GM23338 (cell line): ENCODE results near the gene RAB3IL1. TPM values are rescaled to one million over a fixed set of nuclear protein-coding genes. Genes with fewer than 3 reads are reported as not detected.

Experiments
- EZH2 ChIP-seq: fragments of 200-600 bp; sonication (generic); IDR thresholded peaks from one replicate; pipeline ENCODE4 v1.8.0; 2017; ENCODE audit warnings: antibody characterized with exemption, mild to moderate bottlenecking, low read depth; ENCODE audit not compliant: unreplicated experiment
- EZH2phosphoT487 ChIP-seq: fragments of 200-600 bp; sonication (generic); IDR thresholded peaks from one replicate; pipeline ENCODE4 v1.8.1; 2018; ENCODE audit warnings: antibody characterized with exemption; ENCODE audit not compliant: unreplicated experiment
- NANOG ChIP-seq: IDR thresholded peaks from 2 replicates; pipeline ENCODE4 v1.6.1; 2016; ENCODE audit warnings: antibody characterized with exemption, borderline replicate concordance
- ZNF331 ChIP-seq: fragments of 250-450 bp; sonication (Bioruptor Pico); IDR thresholded peaks from 2 replicates; pipeline ENCODE4 v1.5.0; 2020; ENCODE audit warnings: low read depth, mild to moderate bottlenecking, moderate library complexity
- polyA plus RNA-seq: library from polyadenylated mRNA; unstranded; fragments of >200 nt; fragmentation: Nextera tagmentation; extraction: Ambion mirVana; gene quantifications from 2 replicates; pipeline ENCODE4 v1.2.1, GENCODE V29; 2016
- total RNA-seq: library from RNA; depleted of rRNA; stranded (reverse); fragments of >200 nt; shearing (Covaris generic); gene quantifications from 2 replicates; pipeline ENCODE4 v1.2.3, GENCODE V29; 2014
- TF ChIP-seq, protein P1 (sequence below): fragments of 250-450 bp; sonication (Bioruptor Pico); IDR thresholded peaks from 2 replicates; pipeline ENCODE4 v1.5.0; 2020; ENCODE audit warnings: mild to moderate bottlenecking, moderate library complexity
- TF ChIP-seq, protein P2 (sequence below): IDR thresholded peaks from one replicate; pipeline ENCODE4 v1.6.1; 2018; ENCODE audit warnings: antibody characterized with exemption; ENCODE audit not compliant: unreplicated experiment

The RAB3IL1 gene
- total and polyA plus RNA-seq, 2 experiments from 2014 or later, result 2.7 to 3.4 TPM

DNA sequence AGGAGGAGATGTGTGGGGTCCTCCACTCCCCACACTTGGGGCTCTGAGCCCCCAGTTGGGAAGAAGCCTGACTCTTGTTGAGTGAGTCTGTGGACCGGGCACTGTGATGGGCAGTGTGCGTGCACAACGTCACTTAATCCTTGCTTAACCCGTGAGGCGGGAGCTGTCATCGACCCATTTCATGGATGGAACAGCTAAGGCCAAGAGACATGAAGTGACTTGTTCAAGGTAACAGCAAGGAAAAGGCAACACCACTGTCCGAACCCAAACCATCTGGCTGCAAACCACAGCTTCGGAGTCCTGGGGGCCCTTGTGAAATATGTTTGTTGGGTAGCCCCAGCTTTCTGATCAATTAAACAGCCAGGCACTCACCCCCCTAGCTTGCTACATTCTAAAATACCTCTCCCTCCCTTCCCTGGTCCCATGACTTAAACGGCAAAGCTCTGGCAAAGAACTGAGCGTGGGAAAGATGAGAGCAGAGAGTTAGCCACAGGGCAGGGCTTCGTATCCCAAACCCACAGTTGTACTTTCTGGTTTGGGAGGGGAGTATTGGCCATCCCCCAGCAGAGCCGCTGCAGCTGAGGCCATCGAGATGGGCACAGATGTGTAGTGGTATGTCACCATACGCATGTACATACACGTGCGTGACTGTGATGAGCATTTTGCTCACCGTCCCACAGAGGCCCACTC lies 63.0 kb downstream of the RAB3IL1 start (continued):
- TF ChIP-seq, protein P1, sequence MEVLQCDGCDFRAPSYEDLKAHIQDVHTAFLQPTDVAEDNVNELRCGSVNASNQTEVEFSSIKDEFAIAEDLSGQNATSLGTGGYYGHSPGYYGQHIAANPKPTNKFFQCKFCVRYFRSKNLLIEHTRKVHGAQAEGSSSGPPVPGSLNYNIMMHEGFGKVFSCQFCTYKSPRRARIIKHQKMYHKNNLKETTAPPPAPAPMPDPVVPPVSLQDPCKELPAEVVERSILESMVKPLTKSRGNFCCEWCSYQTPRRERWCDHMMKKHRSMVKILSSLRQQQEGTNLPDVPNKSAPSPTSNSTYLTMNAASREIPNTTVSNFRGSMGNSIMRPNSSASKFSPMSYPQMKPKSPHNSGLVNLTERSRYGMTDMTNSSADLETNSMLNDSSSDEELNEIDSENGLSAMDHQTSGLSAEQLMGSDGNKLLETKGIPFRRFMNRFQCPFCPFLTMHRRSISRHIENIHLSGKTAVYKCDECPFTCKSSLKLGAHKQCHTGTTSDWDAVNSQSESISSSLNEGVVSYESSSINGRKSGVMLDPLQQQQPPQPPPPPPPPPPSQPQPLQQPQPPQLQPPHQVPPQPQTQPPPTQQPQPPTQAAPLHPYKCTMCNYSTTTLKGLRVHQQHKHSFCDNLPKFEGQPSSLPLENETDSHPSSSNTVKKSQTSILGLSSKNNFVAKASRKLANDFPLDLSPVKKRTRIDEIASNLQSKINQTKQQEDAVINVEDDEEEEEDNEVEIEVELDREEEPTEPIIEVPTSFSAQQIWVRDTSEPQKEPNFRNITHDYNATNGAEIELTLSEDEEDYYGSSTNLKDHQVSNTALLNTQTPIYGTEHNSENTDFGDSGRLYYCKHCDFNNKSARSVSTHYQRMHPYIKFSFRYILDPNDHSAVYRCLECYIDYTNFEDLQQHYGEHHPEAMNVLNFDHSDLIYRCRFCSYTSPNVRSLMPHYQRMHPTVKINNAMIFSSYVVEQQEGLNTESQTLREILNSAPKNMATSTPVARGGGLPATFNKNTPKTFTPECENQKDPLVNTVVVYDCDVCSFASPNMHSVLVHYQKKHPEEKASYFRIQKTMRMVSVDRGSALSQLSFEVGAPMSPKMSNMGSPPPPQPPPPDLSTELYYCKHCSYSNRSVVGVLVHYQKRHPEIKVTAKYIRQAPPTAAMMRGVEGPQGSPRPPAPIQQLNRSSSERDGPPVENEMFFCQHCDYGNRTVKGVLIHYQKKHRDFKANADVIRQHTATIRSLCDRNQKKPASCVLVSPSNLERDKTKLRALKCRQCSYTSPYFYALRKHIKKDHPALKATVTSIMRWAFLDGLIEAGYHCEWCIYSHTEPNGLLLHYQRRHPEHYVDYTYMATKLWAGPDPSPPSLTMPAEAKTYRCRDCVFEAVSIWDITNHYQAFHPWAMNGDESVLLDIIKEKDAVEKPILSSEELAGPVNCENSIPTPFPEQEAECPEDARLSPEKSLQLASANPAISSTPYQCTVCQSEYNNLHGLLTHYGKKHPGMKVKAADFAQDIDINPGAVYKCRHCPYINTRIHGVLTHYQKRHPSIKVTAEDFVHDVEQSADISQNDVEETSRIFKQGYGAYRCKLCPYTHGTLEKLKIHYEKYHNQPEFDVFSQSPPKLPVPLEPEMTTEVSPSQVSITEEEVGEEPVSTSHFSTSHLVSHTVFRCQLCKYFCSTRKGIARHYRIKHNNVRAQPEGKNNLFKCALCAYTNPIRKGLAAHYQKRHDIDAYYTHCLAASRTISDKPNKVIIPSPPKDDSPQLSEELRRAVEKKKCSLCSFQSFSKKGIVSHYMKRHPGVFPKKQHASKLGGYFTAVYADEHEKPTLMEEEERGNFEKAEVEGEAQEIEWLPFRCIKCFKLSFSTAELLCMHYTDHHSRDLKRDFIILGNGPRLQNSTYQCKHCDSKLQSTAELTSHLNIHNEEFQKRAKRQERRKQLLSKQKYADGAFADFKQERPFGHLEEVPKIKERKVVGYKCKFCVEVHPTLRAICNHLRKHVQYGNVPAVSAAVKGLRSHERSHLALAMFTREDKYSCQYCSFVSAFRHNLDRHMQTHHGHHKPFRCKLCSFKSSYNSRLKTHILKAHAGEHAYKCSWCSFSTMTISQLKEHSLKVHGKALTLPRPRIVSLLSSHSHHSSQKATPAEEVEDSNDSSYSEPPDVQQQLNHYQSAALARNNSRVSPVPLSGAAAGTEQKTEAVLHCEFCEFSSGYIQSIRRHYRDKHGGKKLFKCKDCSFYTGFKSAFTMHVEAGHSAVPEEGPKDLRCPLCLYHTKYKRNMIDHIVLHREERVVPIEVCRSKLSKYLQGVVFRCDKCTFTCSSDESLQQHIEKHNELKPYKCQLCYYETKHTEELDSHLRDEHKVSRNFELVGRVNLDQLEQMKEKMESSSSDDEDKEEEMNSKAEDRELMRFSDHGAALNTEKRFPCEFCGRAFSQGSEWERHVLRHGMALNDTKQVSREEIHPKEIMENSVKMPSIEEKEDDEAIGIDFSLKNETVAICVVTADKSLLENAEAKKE (CRISPR knock-in tag), result no peak
- TF ChIP-seq, protein P2, sequence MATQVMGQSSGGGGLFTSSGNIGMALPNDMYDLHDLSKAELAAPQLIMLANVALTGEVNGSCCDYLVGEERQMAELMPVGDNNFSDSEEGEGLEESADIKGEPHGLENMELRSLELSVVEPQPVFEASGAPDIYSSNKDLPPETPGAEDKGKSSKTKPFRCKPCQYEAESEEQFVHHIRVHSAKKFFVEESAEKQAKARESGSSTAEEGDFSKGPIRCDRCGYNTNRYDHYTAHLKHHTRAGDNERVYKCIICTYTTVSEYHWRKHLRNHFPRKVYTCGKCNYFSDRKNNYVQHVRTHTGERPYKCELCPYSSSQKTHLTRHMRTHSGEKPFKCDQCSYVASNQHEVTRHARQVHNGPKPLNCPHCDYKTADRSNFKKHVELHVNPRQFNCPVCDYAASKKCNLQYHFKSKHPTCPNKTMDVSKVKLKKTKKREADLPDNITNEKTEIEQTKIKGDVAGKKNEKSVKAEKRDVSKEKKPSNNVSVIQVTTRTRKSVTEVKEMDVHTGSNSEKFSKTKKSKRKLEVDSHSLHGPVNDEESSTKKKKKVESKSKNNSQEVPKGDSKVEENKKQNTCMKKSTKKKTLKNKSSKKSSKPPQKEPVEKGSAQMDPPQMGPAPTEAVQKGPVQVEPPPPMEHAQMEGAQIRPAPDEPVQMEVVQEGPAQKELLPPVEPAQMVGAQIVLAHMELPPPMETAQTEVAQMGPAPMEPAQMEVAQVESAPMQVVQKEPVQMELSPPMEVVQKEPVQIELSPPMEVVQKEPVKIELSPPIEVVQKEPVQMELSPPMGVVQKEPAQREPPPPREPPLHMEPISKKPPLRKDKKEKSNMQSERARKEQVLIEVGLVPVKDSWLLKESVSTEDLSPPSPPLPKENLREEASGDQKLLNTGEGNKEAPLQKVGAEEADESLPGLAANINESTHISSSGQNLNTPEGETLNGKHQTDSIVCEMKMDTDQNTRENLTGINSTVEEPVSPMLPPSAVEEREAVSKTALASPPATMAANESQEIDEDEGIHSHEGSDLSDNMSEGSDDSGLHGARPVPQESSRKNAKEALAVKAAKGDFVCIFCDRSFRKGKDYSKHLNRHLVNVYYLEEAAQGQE, result no peak
- TF ChIP-seq EZH2, result no peak
- no peak for TF ChIP-seq ZNF331 (CRISPR knock-in tag)
- no peak for TF ChIP-seq NANOG
- TF ChIP-seq EZH2phosphoT487, result no peak
